Transverse colon (tissue), 4 donors: Measurements from ENCODE around the gene RELT. TPM values are rescaled to one million over a fixed set of nuclear protein-coding genes. Genes with fewer than 3 reads are reported as not detected.

Source experiments
- DNase-seq: peaks from one replicate; pipeline ENCODE4 v3.0.0-alpha.2; 2019
- H3K27ac ChIP-seq, 4 donors: fragments of 200-600 bp; sonication (generic); 2 replicates each; pipeline ENCODE4 v1.5.1; 2016 to 2018; ENCODE audit warnings: inconsistent platforms in 4 of 4
- H3K27me3 ChIP-seq: fragments of 200-600 bp; sonication (generic); 2 replicates; pipeline ENCODE4 v1.5.1; 2017; ENCODE audit warnings: inconsistent platforms
- H3K36me3 ChIP-seq, 4 donors: fragments of 200-600 bp; sonication (generic); 2 replicates each; pipeline ENCODE4 v1.5.1; 2017 to 2019; ENCODE audit warnings: inconsistent platforms in 4 of 4
- H3K4me1 ChIP-seq, 4 donors: fragments of 200-600 bp; sonication (generic); 2 replicates each; pipeline ENCODE4 v1.5.1; 2017 to 2020; ENCODE audit warnings: inconsistent platforms in 4 of 4
- H3K4me3 ChIP-seq, 4 donors: fragments of 200-600 bp; sonication (generic); 1 replicate in 1 of 4; 2 replicates in 3 of 4; pipeline versions ENCODE4 v1.5.1 to v1.6.1; 2017 to 2019; ENCODE audit warnings: inconsistent platforms in 4 of 4
- H3K9me3 ChIP-seq, 2 donors: fragments of 200-600 bp; sonication (generic); 2 replicates each; pipeline ENCODE4 v1.5.1; 2017 to 2019; ENCODE audit warnings: inconsistent platforms in 2 of 2
- CTCF ChIP-seq, 5 experiments: fragments of 200-600 bp in 3 of 5; fragments of 450-650 bp in 2 of 5; sonication (generic) in 3 of 5; IDR thresholded peaks; 1 replicate in 2 of 5; 2 replicates in 3 of 5; pipeline ENCODE4 v1.5.1; 2016 to 2017; ENCODE audit warnings: antibody characterized with exemption in 5 of 5, inconsistent platforms in 3 of 5, mild to moderate bottlenecking in 2 of 5, moderate library complexity in 1 of 5
- EP300 ChIP-seq: sonication (generic); formaldehyde crosslinking; IDR thresholded peaks from one replicate; pipeline ENCODE4 v1.6.1; 2017; ENCODE audit warnings: antibody characterized with exemption, low read depth
- POLR2A ChIP-seq: fragments of 450-650 bp; IDR thresholded peaks from one replicate; pipeline ENCODE4 v1.6.1; 2016; ENCODE audit warnings: antibody characterized with exemption, mild to moderate bottlenecking, moderate library complexity
- POLR2AphosphoS5 ChIP-seq, 3 donors: sonication (generic); formaldehyde crosslinking; IDR thresholded peaks; one replicate each; pipeline ENCODE4 v1.6.1; 2016; ENCODE audit warnings: antibody characterized with exemption in 3 of 3
- WGBS, 2 donors: methylation state at CpG; one replicate each; pipeline ENCODE4 v1.1.5; 2018; ENCODE audit warnings: low coverage in 1 of 2; 5-methylcytosine and 5-hydroxymethylcytosine counted together
- in situ Hi-C, 4 donors: fragments of 200-750 bp; cut with MboI; loops; one replicate each; pipeline versions ENCODE4 v1.15.0 to v1.15.1; 2017; ENCODE audit warnings: low sequenced_read_pairs in 3 of 4, low pct_ligation_motif_present in 1 of 4, low pct_unique_long_range_greater_than_20kb in 1 of 4
- intact Hi-C: fragments of 100-400 bp; cut with DNase I; formaldehyde crosslinking; loops from one replicate; pipeline ENCODE4 v1.15.1; 2023; ENCODE audit warnings: low total_unique reads
- total RNA-seq, 4 donors: library from RNA; depleted of rRNA; stranded (reverse); fragments of >200 nt; gene quantifications; one replicate each; pipeline ENCODE4 v1.1.0, GENCODE V29; 2016

RELT gene
- total RNA-seq, 4 donors from 2014 or later: 2.0 to 10.1 (median 6.1) TPM

- TF ChIP-seq POLR2AphosphoS5 (IDR thresholded peaks at IDR 0.05): no peak
- no peak for TF ChIP-seq EP300
- no peak for TF ChIP-seq CTCF (IDR thresholded peaks at IDR 0.05)
- no peak for TF ChIP-seq POLR2A
- Histone ChIP-seq H3K9me3 (no peaks in the 10 kb centered on the region), H3K4me3 (no peak overlapping the region), H3K36me3 (no peaks in the 10 kb centered on the region), H3K27me3 (no peaks in the 10 kb centered on the region), H3K4me1 (peaks cover 0 to 18% (median 0%) of the 10 kb centered on the region in 4 donors), H3K27ac (no peak overlapping the region)
- intact Hi-C loops (no loop called here), in situ Hi-C loops (no loop called here)
- DNase-seq: no peak
- 95% methylated on average over 2 of the region's 2 CpGs; no CpG with 5 or more reads in 1 of the 2 donors for WGBS, 2 donors
These were observed 40.6 kb downstream of the RELT start for GRCh38 chr11:73416786-73417185.

- no peaks in the 10 kb centered on the region for H3K27me3 ChIP-seq
- no peaks in the 10 kb centered on the region for H3K9me3 ChIP-seq
- TF ChIP-seq POLR2A: no peak
- no peak for TF ChIP-seq POLR2AphosphoS5 (IDR thresholded peaks at IDR 0.05)
- no peak for TF ChIP-seq EP300
- no peak for TF ChIP-seq CTCF (IDR thresholded peaks at IDR 0.05)
- no peaks in the 10 kb centered on the region for H3K36me3 ChIP-seq
- H3K4me3 ChIP-seq: no peak overlapping the region
- peaks cover 0 to 9% (median 0%) of the 10 kb centered on the region in 4 donors for H3K4me1 ChIP-seq
- intact Hi-C loops: no loop called here
- H3K27ac ChIP-seq: no peak overlapping the region
- DNase-seq: no peak
- in situ Hi-C loops: no loop called here
These were observed 43.9 kb downstream of the RELT start for GRCh38 chr11:73420136-73420535.

GRCh38 chr11:73422886-73423285 is 46.7 kb downstream of the RELT start:
- TF ChIP-seq EP300 (no peak), POLR2A (no peak), POLR2AphosphoS5 (IDR thresholded peaks at IDR 0.05) (no peak), CTCF (IDR thresholded peaks at IDR 0.05) (no peak)
- no peak for DNase-seq
- H3K4me3 ChIP-seq: no peak overlapping the region
- 82% methylated on average over 4 of the region's 4 CpGs; no CpG with 5 or more reads in 1 of the 2 donors for WGBS, 2 donors
- H3K27me3 ChIP-seq: no peaks in the 10 kb centered on the region
- in situ Hi-C loops (no loop called here), intact Hi-C loops (no loop called here)
- H3K27ac ChIP-seq: no peak overlapping the region
- H3K4me1 ChIP-seq: no peaks in the 10 kb centered on the region
- no peaks in the 10 kb centered on the region for H3K9me3 ChIP-seq
- H3K36me3 ChIP-seq: no peaks in the 10 kb centered on the region

GRCh38 chr11:73423506-73423905 is 47.3 kb downstream of the RELT start:
- Histone ChIP-seq H3K36me3 (no peaks in the 10 kb centered on the region), H3K9me3 (no peaks in the 10 kb centered on the region), H3K4me3 (no peak overlapping the region), H3K4me1 (no peaks in the 10 kb centered on the region), H3K27me3 (no peaks in the 10 kb centered on the region), H3K27ac (no peak overlapping the region)
- intact Hi-C loops (no loop called here), in situ Hi-C loops (no loop called here)
- TF ChIP-seq CTCF (IDR thresholded peaks at IDR 0.05) (no peak), EP300 (no peak), POLR2AphosphoS5 (IDR thresholded peaks at IDR 0.05) (no peak), POLR2A (no peak)
- no peak for DNase-seq
- WGBS, 2 donors: 98 to 100% methylated on average over 3 of the region's 3 CpGs
